NCI-H526 (cell line): ENCODE measurements around the gene DEFB113.
A peak's percentile ranks its signal among the peaks of the same experiment; 100 is the strongest.
"Not testable (repeated sequence)": the region's sequence is repeated elsewhere in the genome, so short reads cannot be mapped to it uniquely, and the experiment has no call there.

Experiments
- DNase-seq, 2 experiments: peaks; one replicate each; lab custom pipeline; 2025; lab: John Stamatoyannopoulos, UW

The DEFB113 gene, protein sequence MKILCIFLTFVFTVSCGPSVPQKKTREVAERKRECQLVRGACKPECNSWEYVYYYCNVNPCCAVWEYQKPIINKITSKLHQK

DNA sequence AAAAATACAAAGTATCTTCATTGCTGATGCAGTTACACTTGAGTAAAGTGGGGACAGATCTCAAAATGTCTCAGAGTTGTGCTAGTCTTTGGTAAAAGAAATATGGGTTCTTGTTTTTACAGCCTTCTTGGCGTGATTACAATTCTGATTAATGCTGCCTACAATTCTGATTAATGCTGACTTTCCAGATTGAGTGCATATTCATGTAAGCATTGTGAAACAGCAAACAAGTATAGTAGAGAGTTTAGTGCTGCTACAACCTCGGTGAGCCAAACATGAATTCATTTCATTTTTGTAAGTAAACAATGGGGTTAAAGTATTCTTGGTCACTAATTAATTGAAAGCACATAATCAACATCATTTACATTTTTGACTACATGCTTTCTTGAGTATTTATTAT is at the start of gene DEFB113:
TSS of gene DEFB113 (minus strand) at position 21 of the 400 bp plus-strand sequence. CDS start at position 21, 0 bp downstream.
- no peak for DNase-seq

DNA sequence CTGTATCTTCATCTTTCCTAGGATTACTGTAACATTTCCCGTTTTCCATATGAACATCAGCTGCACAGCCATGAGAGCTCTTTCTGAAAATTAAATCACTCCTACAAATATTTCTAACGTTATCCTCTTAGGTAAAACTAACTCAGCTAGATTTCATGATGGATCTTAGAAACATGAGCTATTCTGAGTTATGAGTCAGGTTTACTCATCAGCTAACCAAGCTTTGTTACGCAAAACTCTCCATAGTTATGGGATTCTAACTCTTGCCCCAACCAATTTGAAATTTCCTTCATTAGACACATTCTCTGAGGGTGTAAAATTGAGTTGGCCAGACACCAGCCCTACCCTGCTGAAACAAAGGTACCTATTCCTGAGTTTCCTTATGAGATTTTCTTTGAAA is 38.4 kb upstream of the DEFB113 start:
- DNase-seq, result no peak

DNA sequence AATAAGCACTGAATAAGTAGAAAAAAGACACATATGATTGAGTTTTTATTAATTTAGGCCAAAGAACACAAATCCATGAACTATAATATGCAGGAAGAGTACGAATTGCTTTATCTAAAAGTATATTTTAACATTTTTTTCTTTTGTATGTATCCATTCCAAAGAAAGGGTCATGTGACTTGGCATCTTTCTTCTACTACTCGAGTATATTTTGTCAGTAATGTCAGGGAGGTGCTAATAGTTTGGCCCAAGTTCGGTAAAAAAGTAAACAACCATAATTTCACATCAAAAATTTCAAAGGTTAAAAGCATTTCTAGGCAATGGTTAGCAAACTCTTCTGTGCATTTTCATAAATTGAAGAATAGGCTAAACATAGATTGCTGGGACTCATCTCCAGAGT is 33.7 kb upstream of the DEFB113 start:
- DNase-seq, result no peak

DNA sequence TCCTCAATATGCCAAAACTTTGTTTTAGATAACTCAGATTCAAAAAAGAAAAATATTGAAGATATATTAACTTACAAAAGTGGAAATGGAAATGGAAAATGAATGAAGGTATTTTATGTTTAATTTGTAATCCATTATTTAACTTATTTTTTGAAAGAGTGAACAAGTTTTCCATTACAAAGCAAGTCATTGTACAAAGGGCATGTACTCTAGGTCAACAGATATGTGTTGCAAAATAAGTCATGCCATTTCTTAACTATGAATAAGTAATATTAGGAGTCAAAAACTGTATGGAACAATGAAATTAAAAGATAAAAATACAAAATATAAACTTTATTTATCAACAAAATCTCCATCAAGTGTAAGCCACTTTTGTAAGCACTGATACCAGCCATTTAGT is 25.9 kb upstream of the DEFB113 start:
- DNase-seq, result no peak

DNA sequence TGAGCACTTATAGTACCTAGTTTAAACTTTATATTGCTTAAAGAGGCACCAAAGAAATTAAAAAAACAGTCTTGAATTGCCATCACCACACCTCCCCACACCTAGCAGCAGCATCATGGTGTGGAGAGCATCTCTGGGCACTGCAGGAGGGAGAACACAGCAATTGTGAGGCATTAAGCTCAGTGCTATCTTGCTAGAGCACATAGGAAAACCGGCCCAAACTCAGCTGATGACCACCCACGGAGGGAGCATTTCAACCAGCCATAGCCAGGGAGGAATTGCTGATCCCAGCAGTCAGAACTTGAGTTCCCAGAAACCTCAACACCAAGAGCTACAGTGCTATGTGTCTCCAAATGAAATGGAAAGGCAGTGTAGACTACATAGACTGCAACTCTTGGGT is 19.5 kb upstream of the DEFB113 start:
- DNase-seq, result no peak

DNA sequence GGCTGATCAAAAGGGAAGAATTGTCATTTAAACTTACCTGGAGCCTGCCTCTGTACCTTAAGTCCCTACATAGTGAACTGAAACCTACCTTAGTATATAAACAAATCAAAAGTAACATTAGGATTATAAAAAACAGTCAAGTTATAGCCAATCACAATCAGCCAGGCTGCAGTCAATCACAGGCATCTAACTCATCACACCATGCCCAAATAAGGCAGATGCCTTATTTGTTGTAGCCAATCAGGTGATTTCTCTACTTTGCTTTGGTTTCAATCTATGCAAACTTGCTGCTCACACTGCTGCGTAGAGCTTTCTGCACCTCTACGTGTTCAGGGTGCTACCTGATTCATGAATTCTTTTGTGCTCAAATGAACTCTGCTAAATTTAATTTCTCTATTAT is 18.3 kb upstream of the DEFB113 start:
- no peak for DNase-seq

DNA sequence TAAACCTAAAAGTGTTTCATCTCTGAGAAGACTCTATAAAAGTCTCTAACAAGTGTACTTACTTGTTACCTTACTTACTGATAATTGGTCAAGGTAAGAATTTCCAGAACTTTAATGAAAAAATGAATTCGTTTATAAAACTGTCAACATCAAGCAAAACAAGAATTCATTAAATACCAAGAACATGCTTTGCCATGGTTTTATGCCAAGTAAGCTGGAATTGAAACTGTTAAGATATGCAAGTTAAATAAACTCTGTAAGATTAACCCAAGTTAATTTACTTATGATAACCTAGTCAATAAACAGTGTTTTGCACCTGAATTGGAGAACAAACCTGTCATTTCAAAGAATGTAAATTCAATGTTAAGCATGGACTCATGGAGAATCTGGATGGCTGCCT is 17.1 kb upstream of the DEFB113 start:
- no peak for DNase-seq

DNA sequence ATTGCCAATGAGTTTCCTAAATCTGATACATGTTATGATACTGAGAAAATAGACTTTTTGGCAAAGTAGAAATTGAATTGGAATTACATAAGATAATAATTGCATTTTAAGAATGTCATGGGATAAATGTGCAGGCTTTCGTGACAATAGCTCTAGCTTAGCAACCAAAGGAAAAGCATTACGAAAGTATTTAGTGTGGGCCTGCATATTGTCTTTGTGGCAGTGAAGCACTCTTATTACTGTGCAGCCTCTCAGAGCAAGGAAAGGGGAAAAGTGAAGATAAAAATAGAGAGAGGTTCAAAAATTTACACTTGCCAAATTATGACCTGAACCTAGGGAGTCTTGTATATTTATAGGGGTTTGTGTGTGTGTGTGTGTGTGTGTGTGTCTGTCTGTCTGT is 12.6 kb upstream of the DEFB113 start:
- DNase-seq, result no peak

DNA sequence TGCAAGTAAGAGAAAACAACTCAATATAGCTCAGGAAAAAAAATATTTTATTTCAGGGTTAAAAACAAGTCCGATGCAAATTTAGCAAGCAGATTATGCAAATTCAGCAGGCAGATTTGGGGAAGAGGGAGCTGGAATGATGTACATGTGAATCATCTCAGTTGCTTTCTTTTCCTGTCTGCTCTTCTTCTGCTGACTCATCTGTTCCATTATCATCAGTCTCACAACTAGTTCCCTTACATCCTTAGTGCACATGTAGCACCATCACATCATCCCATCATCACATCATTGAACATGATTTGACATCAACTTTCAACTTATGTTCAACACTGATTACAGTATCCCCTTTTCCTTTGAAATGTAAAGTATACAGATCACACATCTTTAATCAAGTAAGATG is 11.5 kb upstream of the DEFB113 start:
- DNase-seq, result no peak

DNA sequence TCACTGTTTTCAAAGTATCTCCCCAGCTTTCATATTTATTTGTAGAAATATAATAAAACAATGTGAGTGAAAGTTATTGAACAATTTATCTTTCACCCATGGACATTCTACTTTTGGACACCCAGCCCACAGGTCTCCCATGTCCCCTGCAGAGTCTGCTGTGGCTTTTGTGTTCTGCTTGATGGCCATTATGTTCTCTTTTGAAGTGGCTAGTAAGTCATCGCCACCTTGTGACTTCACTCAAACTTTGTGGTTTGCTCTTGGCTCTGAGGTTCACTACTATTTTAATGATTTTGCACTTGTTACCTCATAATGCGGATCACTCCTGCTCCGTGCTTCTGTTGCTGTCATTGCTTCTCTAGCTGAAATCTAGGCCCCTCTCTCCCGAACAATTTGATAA is 10.2 kb upstream of the DEFB113 start:
- no peak for DNase-seq

DNA sequence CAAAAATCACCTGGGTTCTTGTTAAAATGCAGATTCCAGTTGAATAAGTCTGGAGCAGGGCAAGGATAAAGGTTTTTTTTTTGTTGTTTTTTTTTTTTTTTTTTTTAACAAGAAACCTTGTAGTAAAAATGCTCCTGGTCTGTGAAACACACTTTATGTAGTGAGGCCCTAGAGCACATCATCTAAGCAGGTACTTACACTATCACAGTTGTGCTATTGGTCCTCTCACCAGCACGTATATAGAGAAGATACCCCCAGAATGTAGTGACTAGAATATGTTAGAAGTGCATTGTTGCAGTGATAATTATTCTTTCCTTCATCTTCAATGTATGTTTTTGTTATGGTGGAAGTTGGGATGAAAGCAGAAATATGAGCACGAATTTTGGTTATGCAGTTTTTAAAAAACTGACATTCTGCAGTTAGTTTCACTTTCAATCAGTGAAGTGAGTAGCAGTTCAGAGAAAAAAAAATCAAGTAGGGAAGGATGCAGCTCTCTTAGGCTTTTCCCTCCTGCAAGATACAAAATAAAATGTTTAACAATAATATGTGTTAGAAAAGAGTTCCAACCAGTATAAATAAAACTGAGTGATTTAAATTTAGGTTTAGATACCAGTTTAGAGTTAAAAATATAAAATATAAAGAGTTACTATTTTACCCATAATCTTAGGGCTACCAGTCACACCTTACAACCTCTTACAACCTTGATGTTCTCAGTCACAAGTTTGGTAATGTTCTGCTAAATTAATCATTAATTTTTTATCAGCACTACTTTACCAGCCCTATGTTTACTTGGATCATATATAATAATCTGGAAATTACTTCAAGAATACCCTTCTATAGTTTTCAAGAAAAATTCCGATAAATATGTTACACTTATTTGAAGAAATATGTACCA is 9.2 kb upstream of the DEFB113 start:
- DNase-seq, result no peak

DNA sequence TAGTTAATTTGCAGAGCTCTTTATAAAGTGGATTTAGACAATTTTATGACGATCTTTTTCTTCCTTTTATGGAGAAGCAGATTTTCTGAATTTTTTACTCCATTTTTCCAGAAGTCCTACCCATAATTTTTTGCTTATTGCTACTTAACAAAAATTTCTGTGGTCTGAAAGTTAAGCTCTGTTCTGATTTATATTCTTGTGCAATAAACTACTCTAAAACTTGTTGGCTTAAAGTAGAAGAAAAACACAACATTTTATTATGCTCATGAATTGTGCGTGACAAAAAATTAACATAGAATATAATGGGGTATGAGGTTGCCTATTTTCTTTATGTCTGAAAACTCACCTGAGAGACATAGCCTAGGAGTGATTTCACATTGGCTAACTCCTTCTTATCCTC is 2.6 kb downstream of the DEFB113 start:
- DNase-seq, result no peak

DNA sequence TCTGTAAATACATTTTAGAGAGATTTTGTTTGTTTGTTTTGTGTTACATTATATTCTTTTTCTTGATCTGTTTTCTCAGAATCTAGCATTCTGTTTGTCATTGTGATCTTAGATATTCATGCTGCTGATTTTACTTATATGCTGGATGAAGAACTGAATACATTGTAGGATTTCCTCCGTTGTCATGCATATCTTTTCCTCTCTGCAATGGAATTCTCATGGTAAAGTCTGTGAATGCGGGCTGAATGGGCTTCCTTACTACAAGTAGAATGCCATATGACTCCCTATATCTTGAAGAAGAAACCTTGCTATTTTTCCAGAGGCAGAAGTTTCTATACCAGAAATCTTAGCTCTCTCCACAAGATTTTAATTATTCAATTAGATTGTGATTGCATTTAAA is 3.1 kb downstream of the DEFB113 start:
- DNase-seq, result no peak

DNA sequence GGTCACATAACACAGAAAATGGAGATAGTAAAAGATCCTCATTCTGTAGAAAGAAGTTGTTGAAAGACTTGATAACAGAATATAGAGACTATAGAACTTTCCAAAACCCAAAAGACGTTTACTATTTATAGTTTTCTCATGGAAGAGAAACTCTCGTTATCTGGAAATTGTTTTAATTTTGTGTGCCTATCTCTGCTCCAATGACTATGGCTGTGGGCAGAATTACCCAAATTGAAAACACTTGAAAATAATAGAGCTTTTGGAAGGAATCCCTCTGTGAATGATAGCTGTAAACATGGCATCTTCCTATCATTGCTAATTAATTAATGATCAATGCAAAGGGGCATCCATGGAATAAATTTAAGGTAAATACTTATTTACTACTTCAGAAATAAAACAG is 5.4 kb downstream of the DEFB113 start, which contains the start of gene DEFB114:
TSS of gene DEFB114 (minus strand) at position 101 of the 400 bp plus-strand sequence. CDS start at position 42, 59 bp downstream.
- DNase-seq, result no peak

DNA sequence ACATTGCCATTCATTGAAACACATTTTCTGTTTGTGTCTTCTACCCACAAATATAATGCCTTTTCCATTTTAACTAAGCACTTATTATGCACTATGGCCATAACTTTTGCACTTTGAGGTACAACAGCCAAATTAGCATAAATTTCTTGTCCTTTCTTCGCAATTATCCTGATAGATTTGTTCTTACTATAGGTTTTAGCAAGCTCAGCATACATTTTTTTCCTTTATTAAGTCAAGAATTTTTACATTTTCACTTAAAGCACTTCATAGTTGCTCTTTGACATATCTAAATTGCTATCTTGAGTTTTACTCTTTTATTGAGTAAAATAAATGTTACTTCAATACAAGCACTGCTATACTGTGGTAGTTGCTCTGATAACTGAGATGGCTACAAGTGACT is 11.2 kb downstream of the DEFB113 start:
- DNase-seq, result no peak

DNA sequence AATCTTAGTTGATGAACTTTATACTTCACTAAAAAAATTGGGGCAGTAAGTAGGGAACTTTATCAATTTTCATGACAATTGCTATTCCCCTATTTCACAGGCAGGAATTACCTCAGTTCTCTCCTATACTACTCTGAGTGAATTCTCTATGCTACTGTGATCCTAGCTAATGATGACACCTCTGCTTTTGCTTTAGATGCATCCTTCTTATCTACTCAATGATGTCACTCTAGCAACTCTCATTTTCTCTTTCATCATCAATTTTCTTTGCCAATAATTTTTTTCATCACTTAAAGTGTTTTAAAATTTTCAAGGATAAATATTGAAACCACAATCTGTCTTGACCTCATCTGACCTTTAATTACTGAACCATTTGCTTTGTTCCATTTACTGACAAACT is 13.6 kb downstream of the DEFB113 start:
- DNase-seq, result no peak

DNA sequence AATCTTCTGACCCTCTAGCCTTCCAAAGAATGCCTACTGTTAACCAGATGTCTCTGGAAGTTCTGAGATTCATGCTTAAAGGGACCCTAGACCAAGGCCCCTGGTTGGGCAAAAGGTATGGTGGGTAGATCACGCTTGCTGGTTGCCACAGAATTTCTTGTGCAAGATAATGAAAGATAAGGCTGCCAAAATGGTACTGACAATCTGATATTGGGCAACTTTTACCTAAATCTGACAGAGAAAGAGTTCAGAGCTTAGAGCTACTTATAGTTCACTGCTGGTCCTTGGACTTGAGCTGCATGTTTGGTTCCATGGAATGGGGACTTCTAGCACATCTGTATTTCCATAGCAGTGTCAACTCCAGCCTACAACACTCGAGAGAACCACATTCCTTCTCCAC is 17.5 kb downstream of the DEFB113 start:
- DNase-seq, result no peak

DNA sequence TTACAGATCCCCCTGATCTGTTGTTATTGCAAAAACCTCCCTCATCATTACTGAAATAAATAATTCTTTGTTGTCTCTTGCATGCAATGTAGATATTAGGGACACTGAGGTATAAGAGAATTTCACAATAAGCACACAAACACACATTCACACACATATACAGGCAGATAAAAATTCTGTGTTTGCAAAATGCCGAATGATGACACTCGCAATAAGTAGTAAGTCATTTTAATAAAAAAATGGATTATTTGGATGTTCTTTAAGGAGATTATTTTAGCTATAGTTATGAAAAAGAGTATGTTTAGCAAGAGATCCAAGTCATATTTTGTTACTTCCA is 19.0 kb downstream of the DEFB113 start:
- DNase-seq, result no peak

DNA sequence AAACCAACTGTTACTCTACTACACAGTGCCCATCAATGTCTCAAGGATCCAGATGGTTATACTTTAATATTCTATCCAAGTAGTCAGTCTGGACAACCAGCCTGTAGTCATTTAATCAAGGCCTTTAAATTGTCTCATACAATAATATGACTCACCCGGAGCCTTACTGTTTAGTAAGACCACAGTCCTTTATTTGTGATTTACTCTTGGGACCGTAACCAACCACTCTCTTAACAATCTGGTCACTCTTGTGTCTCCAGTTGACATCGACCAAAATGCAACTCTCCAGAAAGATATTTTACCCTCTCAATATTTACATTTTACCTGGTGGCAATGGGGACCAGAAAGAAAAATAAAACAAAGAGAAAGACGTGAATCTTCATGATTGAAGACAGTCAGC is 20.4 kb downstream of the DEFB113 start:
- DNase-seq, result no peak

DNA sequence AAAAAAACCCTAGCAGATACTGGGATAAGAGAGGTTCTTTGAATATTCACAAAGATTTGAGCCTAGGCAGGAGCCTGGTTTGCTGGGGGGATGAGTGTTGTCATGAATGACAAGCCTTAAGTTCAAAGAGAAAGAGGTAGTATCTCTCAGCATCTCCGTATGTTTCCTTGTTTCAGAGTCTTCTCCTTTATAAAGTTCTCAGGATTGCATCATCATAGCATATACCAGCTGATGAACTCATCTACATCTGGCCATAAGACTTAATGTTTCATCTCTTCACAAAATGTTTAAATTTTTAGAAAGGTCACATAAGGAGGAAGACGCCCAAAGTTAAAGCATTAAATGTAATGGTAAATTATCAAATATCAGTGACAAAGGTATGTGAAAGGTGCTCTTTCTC is 22.6 kb downstream of the DEFB113 start:
- DNase-seq, result no peak

DNA sequence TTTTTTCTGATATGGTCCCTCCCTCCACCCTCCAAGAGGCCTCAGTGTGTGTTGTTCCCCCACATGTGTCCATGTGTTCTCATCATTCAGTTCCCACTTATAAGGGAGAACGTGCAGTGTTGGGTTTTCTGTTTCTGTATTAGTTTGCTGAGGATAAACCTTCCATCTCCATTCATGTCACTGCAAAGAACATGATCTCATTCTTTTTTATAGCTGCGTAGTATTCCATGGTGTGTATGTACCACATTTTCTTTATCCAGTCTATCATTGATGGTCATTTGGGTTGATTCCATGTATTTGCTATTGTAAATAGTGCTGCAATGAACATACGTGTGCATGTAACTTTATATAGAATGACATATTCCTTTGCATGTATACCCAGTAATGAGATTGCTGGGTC is 25.4 kb downstream of the DEFB113 start:
- DNase-seq, result not testable (repeated sequence)

DNA sequence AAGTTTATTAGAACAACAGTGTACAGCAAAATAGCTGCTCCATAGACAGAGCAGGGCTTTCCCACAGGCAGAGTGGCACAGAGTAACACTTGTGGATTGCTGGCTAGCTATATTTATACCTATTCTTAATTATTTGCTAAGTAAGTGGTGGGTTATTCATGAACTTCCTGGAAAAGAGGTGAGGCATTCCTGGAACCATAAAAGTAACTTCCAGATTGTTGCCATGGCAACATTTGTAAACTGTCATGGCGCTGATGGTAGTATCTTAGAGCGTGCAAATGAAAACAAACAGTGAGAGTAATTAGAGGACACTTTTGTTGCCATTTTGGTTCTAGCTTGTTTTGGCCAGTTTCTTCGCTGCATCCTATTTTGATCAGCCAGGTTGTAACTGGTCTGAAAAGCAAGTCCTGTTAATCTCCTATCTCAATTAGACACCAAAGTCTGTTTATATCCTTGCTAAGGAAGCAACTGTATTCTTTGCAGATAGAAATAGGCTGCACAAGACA is 29.4 kb downstream of the DEFB113 start:
- DNase-seq, result peak in 1 of 2 experiments; percentile 3

DNA sequence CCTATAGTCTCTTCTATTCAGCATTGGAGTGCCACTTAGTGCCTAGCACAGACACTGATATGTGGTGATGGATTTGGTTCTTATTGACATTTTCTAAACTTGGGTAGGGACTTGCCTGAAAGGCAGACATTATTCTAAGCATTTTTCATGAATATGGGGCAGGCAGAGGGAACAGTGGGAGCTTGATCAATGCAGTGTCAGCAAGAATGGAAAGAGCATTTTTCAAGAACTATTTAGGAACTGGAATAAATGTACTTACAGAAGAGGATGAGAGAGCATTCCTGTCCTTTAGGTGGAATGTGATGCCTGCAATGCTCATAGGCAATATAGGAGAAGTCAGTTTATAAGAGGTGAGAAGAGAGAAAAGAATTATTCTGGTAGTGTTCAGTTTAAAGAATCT is 31.6 kb downstream of the DEFB113 start:
- no peak for DNase-seq

DNA sequence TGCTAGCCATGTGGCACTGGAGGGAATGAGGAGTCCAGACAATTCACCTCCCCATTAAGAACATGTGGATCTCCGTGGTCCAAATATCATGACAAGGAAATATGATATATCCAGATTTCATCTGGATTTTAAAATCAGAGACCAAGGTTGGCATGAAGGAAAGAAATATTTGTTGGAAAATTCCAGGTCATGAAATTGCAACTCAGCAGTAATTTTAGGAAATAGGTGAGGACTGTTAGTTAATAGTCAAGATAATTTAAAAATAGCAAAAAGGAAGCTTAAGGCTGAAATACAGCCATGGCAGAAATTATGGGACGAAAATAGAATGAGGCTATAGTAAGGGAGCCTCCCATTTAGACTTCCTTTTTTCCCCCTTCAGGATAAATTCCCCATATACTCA is 32.4 kb downstream of the DEFB113 start:
- no peak for DNase-seq
